Caco-2 (cell line): ENCODE data around the gene PAPSS1. TPM values are rescaled to one million over a fixed set of nuclear protein-coding genes. Genes with fewer than 3 reads are reported as not detected.

Source experiments
- BruUV-seq: library from RNA; stranded (reverse); fragments of 400-500 nt; replicated peaks from 2 replicates; lab custom pipeline; 2021; lab: Mats Ljungman, UMichigan
- CTCF ChIA-PET: fragments of 300-600 bp; sonication (Branson Sonifier 250); formaldehyde crosslinking; loops from one replicate; lab custom pipeline; 2022; ENCODE audit warnings: antibody characterized with exemption; lab: Charles Lee
- POLR2A ChIA-PET: fragments of 300-600 bp; sonication (Branson Sonifier 250); formaldehyde crosslinking; loops from one replicate; lab custom pipeline; 2022; ENCODE audit warnings: antibody characterized with exemption; lab: Charles Lee
- DNase-seq, 2 experiments: peaks; one replicate each; pipeline versions ENCODE4 v3.0.0 to v3.0.0-alpha.2; 2020 to 2022
- H3K27me3 ChIP-seq: replicated peaks from 2 replicates; pipeline ENCODE4 v1.6.0; 2011; ENCODE audit warnings: low read length; ENCODE audit not compliant: control insufficient read depth, insufficient read depth
- H3K36me3 ChIP-seq: 2 replicates; pipeline ENCODE4 v1.5.1; 2011; ENCODE audit warnings: low read length; ENCODE audit not compliant: control insufficient read depth, insufficient read depth
- H3K4me1 ChIP-seq: fragments of 250-450 bp; sonication (Bioruptor Pico); 2 replicates; pipeline ENCODE4 v1.5.1; 2020; ENCODE audit warnings: mild to moderate bottlenecking
- H3K4me3 ChIP-seq: 2 replicates; pipeline ENCODE4 v1.5.1; 2011; ENCODE audit warnings: low read depth, mild to moderate bottlenecking, control low read depth, low read length
- H3K9me3 ChIP-seq: fragments of 250-450 bp; sonication (Bioruptor Pico); 2 replicates; pipeline ENCODE4 v1.5.1; 2020; ENCODE audit warnings: mild to moderate bottlenecking, moderate library complexity
- H3K27ac Mint-ChIP-seq: one replicate; pipeline ENCODE4 v1.8.0; 2022; ENCODE audit warnings: mixed read lengths; ENCODE audit not compliant: unreplicated experiment
- H3K27me3 Mint-ChIP-seq: one replicate; pipeline ENCODE4 v1.8.0; 2022; ENCODE audit warnings: mixed read lengths; ENCODE audit not compliant: insufficient read depth, unreplicated experiment
- H3K36me3 Mint-ChIP-seq: one replicate; pipeline ENCODE4 v1.8.0; 2022; ENCODE audit warnings: mild to moderate bottlenecking, mixed read lengths; ENCODE audit not compliant: insufficient read depth, unreplicated experiment
- H3K4me1 Mint-ChIP-seq: one replicate; pipeline ENCODE4 v1.8.0; 2022; ENCODE audit warnings: low read depth, mixed read lengths; ENCODE audit not compliant: unreplicated experiment
- H3K4me3 Mint-ChIP-seq: one replicate; pipeline ENCODE4 v1.8.0; 2022; ENCODE audit warnings: mild to moderate bottlenecking, moderate library complexity, mixed read lengths; ENCODE audit not compliant: unreplicated experiment
- H3K9me3 Mint-ChIP-seq: one replicate; pipeline ENCODE4 v1.8.0; 2022; ENCODE audit warnings: mixed read lengths; ENCODE audit not compliant: unreplicated experiment
- CTCF ChIP-seq, 2 experiments: fragments of 200-600 bp in 1 of 2; IDR thresholded peaks; 1 replicate in 1 of 2; 2 replicates in 1 of 2; pipeline versions ENCODE4 v1.5.1 to v1.8.0; 2011 to 2022; ENCODE audit warnings: antibody characterized with exemption in 1 of 2, control low read depth in 1 of 2, inconsistent platforms in 1 of 2, low read depth in 1 of 2, low read length in 1 of 2, mild to moderate bottlenecking in 1 of 2, moderate library complexity in 1 of 2; ENCODE audit not compliant: insufficient read depth in 1 of 2, severe bottlenecking in 1 of 2, unreplicated experiment in 1 of 2
- intact Hi-C: fragments of 100-400 bp; cut with micrococcal nuclease; formaldehyde crosslinking; loops from one replicate; pipeline ENCODE4 v1.10.0; 2022; ENCODE audit not compliant: unreplicated experiment
- total RNA-seq: library from RNA; stranded (reverse); gene quantifications from 2 replicates; pipeline ENCODE4 v1.2.3, GENCODE V29; 2022

The PAPSS1 gene
- total RNA-seq, 1 experiment from 2014 or later = 66.1 TPM

DNA sequence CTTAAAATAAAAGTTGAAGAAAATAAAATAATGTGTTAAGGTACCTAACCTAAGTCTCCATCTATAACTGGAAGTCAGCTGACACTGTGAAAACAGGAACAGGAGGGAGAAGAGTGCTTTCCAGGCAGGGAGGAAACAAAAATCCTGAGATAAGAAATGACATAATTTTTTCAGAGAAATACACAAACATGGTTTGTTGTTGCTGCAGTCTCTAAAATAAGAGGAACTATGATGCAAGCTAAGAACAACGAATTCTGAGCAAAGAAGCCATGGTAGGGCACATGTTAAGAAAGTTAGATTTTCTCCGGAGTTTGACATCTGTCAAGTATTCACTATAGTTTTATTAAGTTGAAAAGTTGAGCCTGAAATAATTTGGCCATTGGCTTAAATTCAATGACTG, 26.9 kb downstream of the PAPSS1 start:
- DNase-seq = no peak
- intact Hi-C loops = no loop called here
- no peaks in the 10 kb centered on the region for H3K9me3 Mint-ChIP-seq
- H3K9me3 ChIP-seq = no peaks in the 10 kb centered on the region
- ChIA-PET CTCF (no interaction called here), POLR2A (no interaction called here)
- no peaks in the 10 kb centered on the region for H3K4me1 ChIP-seq
- no peak for TF ChIP-seq CTCF (IDR thresholded peaks at IDR 0.05; ENCODE audit: insufficient read depth in 1 of 2, low read depth in 1 of 2, low read length in 1 of 2, severe bottlenecking in 1 of 2, unreplicated experiment in 1 of 2)
- BruUV-seq = no TSS peak
- H3K27ac Mint-ChIP-seq = no peak overlapping the region
- H3K36me3 ChIP-seq = no peaks in the 10 kb centered on the region; the same call in 1 of the 2 replicates
- no peak overlapping the region for H3K4me3 Mint-ChIP-seq
- H3K27me3 ChIP-seq = no peaks in the 10 kb centered on the region
- H3K4me1 Mint-ChIP-seq = no peaks in the 10 kb centered on the region
- peaks cover 7% of the 10 kb centered on the region for H3K36me3 Mint-ChIP-seq
- no peaks in the 10 kb centered on the region for H3K27me3 Mint-ChIP-seq
- no peak overlapping the region for H3K4me3 ChIP-seq

- no peaks in the 10 kb centered on the region for H3K9me3 Mint-ChIP-seq
- ChIA-PET POLR2A (no interaction called here), CTCF (no interaction called here)
- DNase-seq = no peak
- no peak overlapping the region for H3K4me3 Mint-ChIP-seq
- no peak for TF ChIP-seq CTCF (IDR thresholded peaks at IDR 0.05; ENCODE audit: insufficient read depth in 1 of 2, low read depth in 1 of 2, low read length in 1 of 2, severe bottlenecking in 1 of 2, unreplicated experiment in 1 of 2)
- no peaks in the 10 kb centered on the region; the same call in 1 of the 2 replicates for H3K36me3 ChIP-seq
- H3K27ac Mint-ChIP-seq = no peak overlapping the region
- H3K27me3 Mint-ChIP-seq = no peaks in the 10 kb centered on the region
- no peak overlapping the region for H3K4me3 ChIP-seq
- no peaks in the 10 kb centered on the region for H3K4me1 Mint-ChIP-seq
- no peaks in the 10 kb centered on the region for H3K27me3 ChIP-seq
- H3K36me3 Mint-ChIP-seq = peaks cover 7% of the 10 kb centered on the region
- no peaks in the 10 kb centered on the region for H3K9me3 ChIP-seq
- BruUV-seq = no TSS peak
- intact Hi-C loops = no loop called here
- no peaks in the 10 kb centered on the region for H3K4me1 ChIP-seq
These were observed 27.8 kb downstream of the PAPSS1 start for GRCh38 chr4:107692202-107692601.

GRCh38 chr4:107691378-107691777, 28.7 kb downstream of the PAPSS1 start:
- Mint-ChIP-seq H3K36me3 (peaks cover 7% of the 10 kb centered on the region), H3K27me3 (no peaks in the 10 kb centered on the region), H3K9me3 (no peaks in the 10 kb centered on the region), H3K4me3 (no peak overlapping the region), H3K27ac (no peak overlapping the region), H3K4me1 (no peaks in the 10 kb centered on the region)
- no TSS peak for BruUV-seq
- intact Hi-C loops = no loop called here
- H3K27me3 ChIP-seq = no peaks in the 10 kb centered on the region
- CTCF ChIA-PET = no interaction called here
- no peak overlapping the region for H3K4me3 ChIP-seq
- no peaks in the 10 kb centered on the region for H3K9me3 ChIP-seq
- no peak for TF ChIP-seq CTCF (IDR thresholded peaks at IDR 0.05; ENCODE audit: insufficient read depth in 1 of 2, low read depth in 1 of 2, low read length in 1 of 2, severe bottlenecking in 1 of 2, unreplicated experiment in 1 of 2)
- H3K4me1 ChIP-seq = no peaks in the 10 kb centered on the region
- H3K36me3 ChIP-seq = no peaks in the 10 kb centered on the region; the same call in 1 of the 2 replicates
- DNase-seq = no peak
- POLR2A ChIA-PET = no interaction called here
